Colonic mucosa (tissue), 4 donors: ENCODE data around the gene B2M. TPM values are rescaled to one million over a fixed set of nuclear protein-coding genes. Genes with fewer than 3 reads are reported as not detected.
"Not testable (repeated sequence)": the region's sequence is repeated elsewhere in the genome, so short reads cannot be mapped to it uniquely, and the experiment has no call there.

Source experiments
- DNase-seq: peaks from one replicate; pipeline ENCODE4 v3.0.0-alpha.2; 2020
- H3K27ac ChIP-seq: fragments of 200-600 bp; one replicate; pipeline ENCODE4 v1.8.0; 2021
- H3K27me3 ChIP-seq: fragments of 200-600 bp; one replicate; pipeline ENCODE4 v1.8.0; 2021
- H3K36me3 ChIP-seq: fragments of 200-600 bp; one replicate; pipeline ENCODE4 v1.8.0; 2021
- H3K4me1 ChIP-seq: fragments of 200-600 bp; one replicate; pipeline ENCODE4 v1.8.0; 2021; ENCODE audit warnings: mild to moderate bottlenecking
- H3K4me3 ChIP-seq: fragments of 200-600 bp; one replicate; pipeline ENCODE4 v1.8.0; 2021
- H3K9ac ChIP-seq, 2 donors: one replicate each; pipeline ENCODE4 v1.7.0; 2013; ENCODE audit warnings: control low read depth in 2 of 2, low read depth in 2 of 2, low read length in 2 of 2
- H3K9me3 ChIP-seq: fragments of 200-600 bp; one replicate; pipeline ENCODE4 v1.8.0; 2021
- CTCF ChIP-seq: fragments of 200-600 bp; IDR thresholded peaks from one replicate; pipeline ENCODE4 v1.8.0; 2022; ENCODE audit warnings: antibody characterized with exemption, mild to moderate bottlenecking
- intact Hi-C: fragments of 100-400 bp; cut with DNase I; formaldehyde crosslinking; loops from one replicate; pipeline ENCODE4 v1.14.1; 2022
- total RNA-seq, 2 donors: library from RNA; stranded (reverse); fragmentation: NEBNext Ultra II Directional in 1 of 2; extraction: Animal tissue kit (Norgen Biotek cat#: 25700) in 1 of 2; gene quantifications; one replicate each; pipeline ENCODE4 v1.2.1, GENCODE V29; 2021
- donor health status: healthy.
- donor health status: DM: no; HTN: no; CAD: no.
- donor health status: DM: no; HTN: no; CAD: no.

B2M gene
- total RNA-seq, 2 donors from 2014 or later, result 1,783 to 5,339 TPM

DNA sequence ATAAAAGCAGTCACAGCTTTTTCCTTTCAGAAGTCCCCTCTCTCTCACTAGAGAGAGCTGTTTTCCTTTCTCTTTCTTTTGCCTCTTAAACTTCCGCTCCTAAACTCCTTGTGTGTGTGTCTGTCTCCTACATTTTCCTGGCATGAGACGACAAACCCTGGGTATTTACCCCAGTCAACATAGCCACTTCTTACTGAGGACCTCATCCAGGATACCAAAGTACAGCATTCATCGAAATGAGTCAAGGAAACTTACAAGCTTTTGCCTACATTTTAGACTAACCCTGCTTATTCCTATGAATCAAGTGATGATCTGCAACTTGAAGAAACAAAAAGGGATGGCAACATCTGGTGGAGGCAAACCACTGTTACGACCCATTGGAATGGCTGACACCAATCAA is 16.9 kb upstream of the B2M start:
- H3K27ac ChIP-seq, result no peak overlapping the region
- TF ChIP-seq CTCF, result no peak
- intact Hi-C loops, result no loop called here
- H3K4me1 ChIP-seq, result no peaks in the 10 kb centered on the region
- H3K27me3 ChIP-seq, result no peaks in the 10 kb centered on the region
- no peak overlapping the region for H3K9ac ChIP-seq
- no peaks in the 10 kb centered on the region for H3K36me3 ChIP-seq
- no peak overlapping the region for H3K4me3 ChIP-seq
- DNase-seq, result no peak
- H3K9me3 ChIP-seq, result no peaks in the 10 kb centered on the region

- H3K36me3 ChIP-seq, result no peaks in the 10 kb centered on the region
- no peak overlapping the region for H3K27ac ChIP-seq
- H3K9ac ChIP-seq, result no peak overlapping the region
- no peak for TF ChIP-seq CTCF
- no peaks in the 10 kb centered on the region for H3K9me3 ChIP-seq
- no peaks in the 10 kb centered on the region for H3K4me1 ChIP-seq
- no peak for DNase-seq
- no peak overlapping the region for H3K4me3 ChIP-seq
- no peaks in the 10 kb centered on the region for H3K27me3 ChIP-seq
- intact Hi-C loops, result no loop called here
Observed at GRCh38 chr15:44695294-44695693, 16.0 kb upstream of the B2M start.

DNA sequence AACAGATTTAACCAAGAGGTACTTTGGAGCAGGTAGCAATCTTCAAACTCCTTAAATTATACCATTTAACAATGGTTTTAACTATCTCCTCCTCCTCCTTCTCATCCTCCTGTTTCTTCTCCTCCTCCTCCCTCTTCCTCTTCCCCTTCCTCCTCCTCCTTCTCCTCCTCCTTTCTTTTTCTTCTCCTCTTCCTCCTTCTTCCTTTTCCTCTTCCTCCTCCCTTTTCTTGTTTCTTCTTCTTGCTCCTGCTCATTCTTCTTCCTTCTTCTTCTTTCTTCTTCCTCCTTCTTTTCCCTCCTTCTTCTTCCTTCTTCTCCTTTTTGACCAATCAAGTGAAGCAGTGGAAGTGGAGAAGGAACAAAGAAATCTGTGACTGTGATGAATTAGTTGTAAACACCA is 14.3 kb upstream of the B2M start:
- no peak for DNase-seq
- Histone ChIP-seq H3K27ac (no peak overlapping the region), H3K36me3 (no peaks in the 10 kb centered on the region), H3K4me1 (no peaks in the 10 kb centered on the region), H3K9ac (no peak overlapping the region), H3K27me3 (no peaks in the 10 kb centered on the region), H3K9me3 (no peaks in the 10 kb centered on the region), H3K4me3 (no peak overlapping the region)
- no peak for TF ChIP-seq CTCF
- intact Hi-C loops, result no loop called here

- intact Hi-C loops, result no loop called here
- H3K4me1 ChIP-seq, result no peaks in the 10 kb centered on the region
- no peak for DNase-seq
- H3K9me3 ChIP-seq, result no peaks in the 10 kb centered on the region
- no peaks in the 10 kb centered on the region for H3K27me3 ChIP-seq
- H3K4me3 ChIP-seq, result no peak overlapping the region
- no peak overlapping the region for H3K27ac ChIP-seq
- no peaks in the 10 kb centered on the region for H3K36me3 ChIP-seq
- no peak overlapping the region for H3K9ac ChIP-seq
- TF ChIP-seq CTCF, result no peak
Observed at GRCh38 chr15:44698641-44699040, 12.7 kb upstream of the B2M start.

DNA sequence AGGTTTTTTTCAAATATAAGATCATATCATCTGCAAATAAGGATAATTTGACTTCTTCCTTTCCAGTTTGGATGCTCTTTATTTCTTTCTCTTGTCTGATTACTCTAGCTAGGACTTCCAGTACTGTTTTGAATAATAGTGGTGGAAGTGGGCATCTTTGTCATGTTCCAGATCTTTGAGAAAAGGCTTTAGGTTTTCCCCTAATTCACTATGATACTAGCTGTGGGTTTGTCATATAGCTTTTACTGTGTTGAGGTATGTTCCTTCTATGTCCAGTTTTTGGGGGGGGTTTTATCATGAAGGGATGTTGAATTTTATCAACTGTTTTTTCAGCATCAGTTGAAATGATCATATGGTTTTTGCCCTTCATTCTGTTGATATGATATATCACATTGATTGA is 10.6 kb upstream of the B2M start:
- H3K36me3 ChIP-seq, H3K9me3 ChIP-seq, intact Hi-C loops, H3K9ac ChIP-seq, H3K27me3 ChIP-seq, H3K4me1 ChIP-seq, H3K4me3 ChIP-seq, H3K27ac ChIP-seq, DNase-seq: not testable (repeated sequence)

- Histone ChIP-seq H3K4me1 (no peaks in the 10 kb centered on the region), H3K27me3 (no peaks in the 10 kb centered on the region), H3K4me3 (no peak overlapping the region), H3K9ac (no peak overlapping the region), H3K9me3 (no peaks in the 10 kb centered on the region), H3K27ac (no peak overlapping the region), H3K36me3 (no peaks in the 10 kb centered on the region)
- no peak for TF ChIP-seq CTCF
- intact Hi-C loops, result no loop called here
- DNase-seq, result no peak
Observed at GRCh38 chr15:44705986-44706385, 5.3 kb upstream of the B2M start.
